NCI-H2227 treated with DMSO at 0.1 percent for 48 hours (cell line): ENCODE results near the gene YPEL2.

ENCODE experiments used
- DNase-seq: peaks from one replicate; lab custom pipeline; 2025; lab: John Stamatoyannopoulos, UW

The YPEL2 gene

DNA sequence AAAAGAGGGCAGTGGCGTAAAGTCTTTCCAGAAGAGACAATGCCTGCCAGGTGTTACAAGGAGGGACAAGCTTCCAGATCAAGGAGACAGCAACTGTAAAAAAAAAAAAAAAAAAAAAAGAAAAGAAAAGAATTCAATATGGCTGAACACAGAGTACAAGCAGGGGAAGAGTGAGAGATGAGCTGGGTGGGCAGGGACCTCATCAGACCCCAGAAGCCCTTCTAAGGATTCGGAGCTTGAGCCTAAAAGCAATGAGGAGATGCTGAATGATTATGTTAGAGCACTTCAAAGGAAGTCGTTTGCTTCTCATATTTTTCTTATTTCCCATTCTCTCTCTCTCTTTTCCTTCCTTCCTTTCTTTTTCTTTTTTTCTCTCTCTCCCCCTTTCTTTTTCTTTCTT, 103.0 kb downstream of the YPEL2 start:
- DNase-seq, result no peak

DNA sequence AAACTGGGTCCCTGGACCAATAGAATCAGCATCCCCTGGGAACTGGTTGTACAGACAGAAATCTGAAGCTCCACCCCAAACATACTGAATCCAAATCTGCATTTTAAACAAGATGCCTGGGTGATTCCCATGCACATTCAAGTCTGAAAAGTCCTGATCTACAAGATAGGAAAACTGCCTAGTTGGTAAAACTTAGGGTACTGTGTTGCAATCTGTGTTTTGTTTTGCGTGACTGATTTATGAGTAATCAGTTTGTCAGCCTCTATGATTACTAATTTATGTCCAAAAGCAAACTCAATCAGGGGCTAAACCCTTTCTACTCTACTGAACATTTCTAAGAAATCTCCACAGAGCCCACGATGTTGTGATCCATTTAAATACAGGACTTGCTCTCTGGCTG, 103.8 kb downstream of the YPEL2 start:
- no peak for DNase-seq

DNA sequence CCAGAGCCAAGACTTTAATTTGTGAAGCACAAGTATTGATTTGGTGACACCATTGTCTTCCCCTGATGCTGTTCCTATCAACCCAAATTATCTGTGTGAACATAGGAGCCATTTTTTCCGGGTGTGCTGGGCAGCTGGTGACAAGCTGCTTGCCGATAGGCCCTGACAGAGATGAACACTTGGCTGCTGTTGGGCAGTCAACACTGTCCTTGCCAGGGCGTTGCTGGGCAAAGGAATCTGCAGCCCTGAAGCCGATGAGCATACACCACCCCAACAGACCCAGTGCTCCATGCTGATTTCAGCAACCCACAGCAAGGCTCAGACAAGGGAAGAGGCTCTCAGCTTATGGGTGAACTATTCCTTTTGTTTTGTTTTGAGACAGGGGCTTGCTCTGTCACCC, 105.4 kb downstream of the YPEL2 start:
- no peak for DNase-seq

DNA sequence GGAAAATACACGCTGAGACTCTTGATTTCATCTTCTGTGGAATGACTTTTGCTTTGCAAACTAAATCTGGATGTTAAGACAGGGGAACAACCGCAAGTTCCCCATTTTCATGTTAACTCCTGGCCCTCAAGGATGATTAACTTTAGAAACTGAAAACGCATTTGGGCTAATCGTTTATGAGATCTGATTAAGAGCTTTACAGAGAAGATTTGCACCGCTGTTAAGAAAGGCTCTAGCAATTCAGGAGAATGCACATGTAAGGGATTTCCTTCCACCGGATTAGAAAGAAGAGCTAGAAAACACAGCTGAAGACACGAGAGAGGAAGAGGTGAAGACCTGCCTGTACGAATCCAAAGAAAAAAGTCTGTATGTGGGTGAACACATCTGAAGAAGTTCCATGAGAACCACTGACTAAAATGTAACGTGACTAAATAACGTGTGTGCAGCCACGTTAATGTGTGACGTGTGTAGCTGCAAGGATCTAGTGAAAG, 106.4 kb downstream of the YPEL2 start:
- DNase-seq, result no peak

DNA sequence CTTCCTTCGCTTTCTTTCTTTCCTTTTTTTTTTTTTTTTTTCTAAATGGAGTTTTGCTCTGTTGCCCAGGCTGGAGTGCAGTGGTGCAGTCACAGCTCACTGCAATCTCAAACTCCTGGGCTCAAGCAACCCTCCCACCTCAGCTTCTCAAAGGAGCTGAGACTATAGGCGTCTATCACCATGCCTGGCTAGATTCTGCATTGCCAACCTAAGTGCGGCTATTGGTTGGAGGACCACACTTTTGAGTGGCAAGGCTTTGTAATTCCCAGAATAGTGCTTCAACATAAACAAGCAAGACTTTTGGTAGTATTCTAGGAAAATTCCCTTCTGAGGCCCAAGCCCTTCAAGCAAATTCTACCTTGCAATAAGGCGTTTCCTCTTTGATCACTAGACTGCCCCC, 107.8 kb downstream of the YPEL2 start:
- DNase-seq, result no peak

DNA sequence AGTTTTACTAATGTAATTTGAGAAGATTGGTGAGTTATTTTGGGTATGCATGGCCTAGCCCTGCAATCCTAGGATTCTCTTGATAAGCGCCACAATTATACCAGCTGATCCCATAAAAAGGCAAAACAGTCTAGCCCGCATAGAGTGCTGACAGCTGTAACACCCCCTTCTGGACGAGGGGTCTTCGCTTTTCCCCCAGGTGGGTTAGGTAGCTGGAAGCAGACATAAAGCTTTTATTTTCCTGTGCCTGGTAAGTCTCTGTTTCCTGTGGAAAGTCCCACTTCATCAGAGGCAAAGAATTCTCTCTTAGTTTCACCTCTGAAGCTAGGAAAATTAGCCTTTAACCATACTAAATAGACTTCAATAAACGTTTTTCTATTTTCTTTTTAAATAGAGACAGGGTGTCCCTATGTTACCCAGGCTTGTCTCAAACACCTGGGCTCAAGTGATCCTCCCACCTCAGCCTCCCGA, 108.3 kb downstream of the YPEL2 start:
- no peak for DNase-seq

DNA sequence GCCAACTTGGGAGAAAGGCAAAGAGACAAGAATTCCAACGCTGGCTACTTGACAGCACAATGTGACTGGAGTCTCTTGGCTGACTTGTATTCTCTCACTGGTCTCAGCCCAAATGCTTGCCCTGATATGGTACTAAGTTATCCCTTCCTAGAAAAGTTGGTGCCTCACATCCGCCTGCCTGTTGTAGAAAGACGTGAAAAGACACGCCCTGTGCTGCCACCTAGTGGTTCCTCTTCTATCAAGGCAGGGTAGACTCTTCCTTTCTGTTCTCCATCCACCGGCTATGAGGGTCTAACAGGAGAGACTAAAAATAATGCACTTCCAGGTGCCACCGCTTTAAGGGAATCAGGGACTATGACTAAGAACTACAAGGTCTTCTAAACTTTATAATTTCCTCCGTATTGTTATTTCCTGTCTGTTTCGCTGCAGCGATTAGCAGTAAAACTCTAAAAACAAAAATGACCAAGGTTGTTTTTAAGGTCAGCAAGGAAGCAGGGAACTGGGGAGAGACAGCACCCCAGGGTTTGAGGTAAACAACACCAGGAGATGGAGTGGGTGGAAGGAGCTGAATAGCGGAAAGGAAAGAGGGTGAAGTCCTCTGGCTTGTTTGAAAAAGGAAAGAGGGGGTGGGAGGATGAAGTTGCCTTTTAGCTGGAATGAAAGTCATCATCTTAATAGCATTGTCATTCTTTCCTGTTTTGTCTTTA, 109.5 kb downstream of the YPEL2 start:
- DNase-seq, result peak; percentile 85

DNA sequence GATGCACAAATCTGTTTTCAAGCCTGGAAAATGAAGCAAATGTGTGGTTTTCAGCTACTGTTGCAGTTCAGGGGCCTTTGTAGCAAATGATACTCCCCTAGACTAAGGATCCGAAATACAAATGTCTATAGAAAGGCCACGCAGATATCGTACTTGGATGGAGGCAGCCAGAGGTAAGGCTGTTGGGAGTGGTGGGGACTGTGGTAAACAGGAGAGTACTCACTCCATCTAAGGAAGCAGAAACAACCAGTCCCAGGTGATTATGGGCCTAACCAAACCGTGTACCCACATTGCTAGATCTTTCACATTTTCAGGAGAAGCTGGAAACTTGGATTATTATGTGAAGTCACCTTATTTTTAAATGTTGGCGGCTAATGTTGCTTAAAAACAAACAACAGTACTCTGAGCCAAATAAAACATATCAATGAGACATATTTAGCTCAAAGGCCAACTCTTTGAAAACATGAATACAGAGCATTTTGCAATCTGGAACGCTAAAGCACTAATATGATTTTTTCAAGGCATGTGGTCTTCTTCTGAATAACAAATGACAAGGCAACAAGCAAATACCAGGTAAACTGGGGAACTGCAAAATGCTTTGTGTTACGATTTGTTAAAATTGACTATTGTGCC, 110.1 kb downstream of the YPEL2 start:
- DNase-seq, result no peak

DNA sequence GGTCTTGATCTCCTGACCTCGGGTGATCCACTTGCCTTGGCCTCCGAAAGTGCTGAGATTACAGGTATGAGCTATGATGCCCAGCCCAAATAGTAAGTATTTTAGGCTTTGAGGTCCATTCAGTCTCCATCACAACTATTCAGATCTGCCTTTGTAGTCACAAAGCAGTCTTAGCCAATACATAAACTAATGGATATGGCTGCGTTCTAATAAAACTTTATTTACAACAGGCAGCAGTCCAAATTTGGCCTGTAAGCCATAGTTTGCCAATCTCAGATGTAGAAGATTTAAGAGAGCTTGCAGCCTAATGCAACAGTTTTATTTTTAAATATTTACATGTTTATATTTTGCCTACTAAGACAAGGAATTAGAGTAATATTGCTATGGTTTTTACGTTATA, 111.7 kb downstream of the YPEL2 start:
- DNase-seq, result no peak
